ENCODE data around the gene DDB1.

DDB1 gene

GRCh38 chr11:61358566-61358965 is 25.7 kb upstream of the DDB1 start:
- no peak overlapping the region for H3K4me3 Mint-ChIP-seq

GRCh38 chr11:61357894-61358239 is 25.0 kb upstream of the DDB1 start:
- H3K27ac Mint-ChIP-seq, result peak overlapping the region; percentile 10
- H3K27me3 Mint-ChIP-seq (ENCODE audit: low read depth, poor library complexity), result peaks cover 5% of the 10 kb centered on the region
- DNase-seq, result no peak
- no peak overlapping the region for H3K4me3 Mint-ChIP-seq
- H3K4me1 Mint-ChIP-seq, result peaks cover 29% of the 10 kb centered on the region
- H3K36me3 Mint-ChIP-seq (ENCODE audit: low read depth), result peaks cover 4% of the 10 kb centered on the region
- H3K9me3 Mint-ChIP-seq, result no peaks in the 10 kb centered on the region
- no peak for TF ChIP-seq CTCF (IDR thresholded peaks at IDR 0.05)

More at GRCh38 chr11:61358566-61358965, 25.7 kb upstream of the DDB1 start:
- Mint-ChIP-seq H3K9me3 (no peaks in the 10 kb centered on the region), H3K4me1 (peaks cover 36% of the 10 kb centered on the region), H3K36me3 (ENCODE audit: low read depth) (peaks cover 8% of the 10 kb centered on the region), H3K27me3 (ENCODE audit: low read depth, poor library complexity) (peaks cover 3% of the 10 kb centered on the region), H3K27ac (no peak overlapping the region)
- no peak for DNase-seq
- TF ChIP-seq CTCF (IDR thresholded peaks at IDR 0.05), result no peak

- Mint-ChIP-seq H3K9me3 (no peaks in the 10 kb centered on the region), H3K4me3 (no peak overlapping the region), H3K27me3 (ENCODE audit: low read depth, poor library complexity) (peaks cover 5% of the 10 kb centered on the region), H3K27ac (peak overlapping the region; percentile 10), H3K36me3 (ENCODE audit: low read depth) (no peaks in the 10 kb centered on the region), H3K4me1 (peaks cover 24% of the 10 kb centered on the region)
- no peak for TF ChIP-seq CTCF (IDR thresholded peaks at IDR 0.05)
- no peak for DNase-seq
These were observed 24.5 kb upstream of the DDB1 start for GRCh38 chr11:61357233-61357893.

- Mint-ChIP-seq H3K9me3 (no peaks in the 10 kb centered on the region), H3K27me3 (ENCODE audit: low read depth, poor library complexity) (peaks cover 5% of the 10 kb centered on the region), H3K36me3 (ENCODE audit: low read depth) (no peaks in the 10 kb centered on the region), H3K4me1 (peaks cover 20% of the 10 kb centered on the region), H3K4me3 (no peak overlapping the region), H3K27ac (no peak overlapping the region)
- DNase-seq, result no peak
- TF ChIP-seq CTCF (IDR thresholded peaks at IDR 0.05), result no peak
These were observed 23.8 kb upstream of the DDB1 start for GRCh38 chr11:61356706-61357105.

- no peaks in the 10 kb centered on the region for H3K9me3 Mint-ChIP-seq
- peaks cover under 1% of the 10 kb centered on the region for H3K4me1 Mint-ChIP-seq
- no peak overlapping the region for H3K4me3 Mint-ChIP-seq
- TF ChIP-seq CTCF (IDR thresholded peaks at IDR 0.05), result no peak
- no peak for DNase-seq
- H3K27ac Mint-ChIP-seq, result no peak overlapping the region
- peaks cover 5% of the 10 kb centered on the region for H3K27me3 Mint-ChIP-seq (ENCODE audit: low read depth, poor library complexity)
- peaks cover 4% of the 10 kb centered on the region for H3K36me3 Mint-ChIP-seq (ENCODE audit: low read depth)
These were observed 21.3 kb upstream of the DDB1 start for GRCh38 chr11:61354208-61354607.
